ENCODE data around the gene ZC2HC1B. TPM values are rescaled to one million over a fixed set of nuclear protein-coding genes. Genes with fewer than 3 reads are reported as not detected.
A peak's percentile ranks its signal among the peaks of the same experiment; 100 is the strongest.

ZC2HC1B gene
- total RNA-seq, 4 donors from 2014 or later: not detected

- no peak for TF ChIP-seq POLR2A (IDR thresholded peaks at IDR 0.05)
- no peak for TF ChIP-seq EP300 (IDR thresholded peaks at IDR 0.05; ENCODE audit: low read depth)
- Histone ChIP-seq H3K4me1 (peaks cover 0 to 11% (median 5%) of the 10 kb centered on the region in 4 donors), H3K36me3 (no peaks in the 10 kb centered on the region), H3K27ac (no peak overlapping the region), H3K4me3 (no peak overlapping the region), H3K27me3 (no peaks in the 10 kb centered on the region), H3K9me3 (no peaks in the 10 kb centered on the region)
- 84% methylated on average over 11 of the region's 11 CpGs; no CpG with 5 or more reads in 1 of the 2 donors for WGBS, 2 donors (ENCODE audit: low coverage in 1 of 2)
- no peak for DNase-seq
- in situ Hi-C loops (cut with MboI; ENCODE audit: low pct_ligation_motif_present in 1 of 4, low pct_unique_long_range_greater_than_20kb in 1 of 4, low sequenced_read_pairs in 3 of 4) (no loop called here), intact Hi-C loops (cut with DNase I; ENCODE audit: low total_unique reads) (no loop called here)
Observed at GRCh38 chr6:143958839-143959399, 94.6 kb downstream of the ZC2HC1B start.

DNA sequence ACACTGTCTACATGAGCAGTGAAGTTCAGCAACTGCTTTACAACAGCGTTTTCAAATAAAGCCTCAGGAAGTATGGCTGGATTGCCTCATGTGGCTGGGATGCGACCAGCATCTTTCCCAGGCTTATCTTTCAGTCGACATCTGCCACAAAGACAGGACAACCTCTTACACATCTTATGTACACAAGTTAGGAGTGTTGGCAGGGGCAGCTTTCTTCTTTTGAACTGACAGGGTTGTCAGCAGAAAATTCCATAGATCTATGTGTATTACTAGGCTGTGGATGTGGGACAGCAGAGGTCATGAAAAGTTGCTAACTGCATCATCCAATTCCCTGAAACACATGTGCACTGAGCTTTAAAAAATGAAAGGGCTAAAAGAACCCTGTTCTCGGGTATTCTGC is 95.7 kb downstream of the ZC2HC1B start:
- Histone ChIP-seq H3K27ac (no peak overlapping the region), H3K4me1 (peaks cover 0 to 20% (median 10%) of the 10 kb centered on the region in 4 donors), H3K36me3 (no peaks in the 10 kb centered on the region), H3K27me3 (no peaks in the 10 kb centered on the region), H3K4me3 (no peak overlapping the region), H3K9me3 (no peaks in the 10 kb centered on the region)
- in situ Hi-C loops (cut with MboI; ENCODE audit: low pct_ligation_motif_present in 1 of 4, low pct_unique_long_range_greater_than_20kb in 1 of 4, low sequenced_read_pairs in 3 of 4) (no loop called here), intact Hi-C loops (cut with DNase I; ENCODE audit: low total_unique reads) (no loop called here)
- 50 to 74% methylated on average over 3 to 4 of the region's 4 CpGs for WGBS, 2 donors (ENCODE audit: low coverage in 1 of 2)
- DNase-seq: no peak
- TF ChIP-seq POLR2AphosphoS5 (IDR thresholded peaks at IDR 0.05) (no peak), POLR2A (IDR thresholded peaks at IDR 0.05) (no peak), EP300 (IDR thresholded peaks at IDR 0.05; ENCODE audit: low read depth) (no peak)
- TF ChIP-seq, protein P1, sequence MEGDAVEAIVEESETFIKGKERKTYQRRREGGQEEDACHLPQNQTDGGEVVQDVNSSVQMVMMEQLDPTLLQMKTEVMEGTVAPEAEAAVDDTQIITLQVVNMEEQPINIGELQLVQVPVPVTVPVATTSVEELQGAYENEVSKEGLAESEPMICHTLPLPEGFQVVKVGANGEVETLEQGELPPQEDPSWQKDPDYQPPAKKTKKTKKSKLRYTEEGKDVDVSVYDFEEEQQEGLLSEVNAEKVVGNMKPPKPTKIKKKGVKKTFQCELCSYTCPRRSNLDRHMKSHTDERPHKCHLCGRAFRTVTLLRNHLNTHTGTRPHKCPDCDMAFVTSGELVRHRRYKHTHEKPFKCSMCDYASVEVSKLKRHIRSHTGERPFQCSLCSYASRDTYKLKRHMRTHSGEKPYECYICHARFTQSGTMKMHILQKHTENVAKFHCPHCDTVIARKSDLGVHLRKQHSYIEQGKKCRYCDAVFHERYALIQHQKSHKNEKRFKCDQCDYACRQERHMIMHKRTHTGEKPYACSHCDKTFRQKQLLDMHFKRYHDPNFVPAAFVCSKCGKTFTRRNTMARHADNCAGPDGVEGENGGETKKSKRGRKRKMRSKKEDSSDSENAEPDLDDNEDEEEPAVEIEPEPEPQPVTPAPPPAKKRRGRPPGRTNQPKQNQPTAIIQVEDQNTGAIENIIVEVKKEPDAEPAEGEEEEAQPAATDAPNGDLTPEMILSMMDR (IDR thresholded peaks at IDR 0.05): no peak

- TF ChIP-seq POLR2AphosphoS5 (IDR thresholded peaks at IDR 0.05): no peak
- TF ChIP-seq, protein P1 (IDR thresholded peaks at IDR 0.05): no peak
- intact Hi-C loops (cut with DNase I; ENCODE audit: low total_unique reads): no loop called here
- in situ Hi-C loops (cut with MboI; ENCODE audit: low pct_ligation_motif_present in 1 of 4, low pct_unique_long_range_greater_than_20kb in 1 of 4, low sequenced_read_pairs in 3 of 4): no loop called here
Observed at GRCh38 chr6:143961066-143961465, 96.8 kb downstream of the ZC2HC1B start.

GRCh38 chr6:143961886-143962878 is 97.9 kb downstream of the ZC2HC1B start:
- in situ Hi-C loops (cut with MboI; ENCODE audit: low pct_ligation_motif_present in 1 of 4, low pct_unique_long_range_greater_than_20kb in 1 of 4, low sequenced_read_pairs in 3 of 4): no loop called here

More at GRCh38 chr6:143961066-143961465, 96.8 kb downstream of the ZC2HC1B start:
- Histone ChIP-seq H3K4me1 (peaks cover 0 to 23% (median 10%) of the 10 kb centered on the region in 4 donors), H3K9me3 (no peaks in the 10 kb centered on the region), H3K36me3 (no peaks in the 10 kb centered on the region), H3K27me3 (no peaks in the 10 kb centered on the region), H3K4me3 (no peak overlapping the region), H3K27ac (no peak overlapping the region)
- no peak for DNase-seq
- WGBS, 2 donors (ENCODE audit: low coverage in 1 of 2): 74 to 81% methylated on average over 3 of the region's 3 CpGs

More at GRCh38 chr6:143961886-143962878, 97.9 kb downstream of the ZC2HC1B start:
- H3K4me1 ChIP-seq: peaks cover 0 to 23% (median 10%) of the 10 kb centered on the region in 4 donors
- H3K36me3 ChIP-seq: no peaks in the 10 kb centered on the region
- TF ChIP-seq EP300 (IDR thresholded peaks at IDR 0.05; ENCODE audit: low read depth): no peak
- TF ChIP-seq POLR2AphosphoS5 (IDR thresholded peaks at IDR 0.05): no peak
- TF ChIP-seq, protein P1 (IDR thresholded peaks at IDR 0.05): peak in 1 of 5 experiments; percentile 25
- no peaks in the 10 kb centered on the region for H3K9me3 ChIP-seq
- no peak overlapping the region for H3K4me3 ChIP-seq
- WGBS, 2 donors (ENCODE audit: low coverage in 1 of 2): 69 to 77% methylated on average over 7 to 12 of the region's 12 CpGs
- no peak for DNase-seq
- H3K27ac ChIP-seq: no peak overlapping the region
- no peaks in the 10 kb centered on the region for H3K27me3 ChIP-seq
- intact Hi-C loops (cut with DNase I; ENCODE audit: low total_unique reads): no loop called here

Data from transverse colon (tissue), 4 donors.